A549 (cell line): Measurements from ENCODE around the gene CCDC137. TPM values are rescaled to one million over a fixed set of nuclear protein-coding genes. Genes with fewer than 3 reads are reported as not detected.

Source experiments
- ATAC-seq, 2 experiments: fragments of 200-7000 bp in 1 of 2; fragments of >200 bp in 1 of 2; cut with Nextera tagmentation in 1 of 2; cut with Tn5 transposase in 1 of 2; 3 replicates each; pipeline versions ENCODE4 v1.8.0 to v1.9.1; 2018 to 2020; ENCODE audit warnings: mild to moderate bottlenecking in 1 of 2, moderate library complexity in 1 of 2
- CTCF ChIA-PET: fragments of 300-600 bp; sonication (Branson Sonifier 250); formaldehyde crosslinking; extraction: SDS; loops from one replicate; lab custom pipeline; 2021; ENCODE audit warnings: antibody characterized with exemption, inconsistent platforms; lab: Yijun Ruan, JAX
- POLR2A ChIA-PET: fragments of 350-600 bp; formaldehyde crosslinking; extraction: SDS; loops from one replicate; lab custom pipeline; 2021; ENCODE audit warnings: antibody characterized with exemption, inconsistent platforms; lab: Yijun Ruan, JAX
- DNase-seq, 2 experiments: peaks; one replicate each; pipeline versions ENCODE4 v3.0.0 to v3.0.0-alpha.2; 2011 to 2016; ENCODE audit warnings: low read depth in 1 of 2, low spot score in 1 of 2
- FAIRE-seq: peaks from 2 replicates; lab custom pipeline; 2011; peaks lifted over from hg19 to GRCh38; lab: Jason Lieb, UNC
- H3K27ac ChIP-seq, 2 experiments: fragments of >200 bp; sonication (Bioruptor Twin); formaldehyde crosslinking; 3 replicates each; pipeline ENCODE4 v1.5.1; 2016 to 2017
- H3K4me1 ChIP-seq: fragments of >200 bp; sonication (Bioruptor Twin); formaldehyde crosslinking; 3 replicates; pipeline ENCODE4 v1.6.1; 2016
- H3K4me2 ChIP-seq: fragments of >200 bp; sonication (Bioruptor Twin); formaldehyde crosslinking; 3 replicates; pipeline ENCODE4 v1.6.1; 2016
- H3K4me3 ChIP-seq: fragments of >200 bp; sonication (Bioruptor Twin); formaldehyde crosslinking; 3 replicates; pipeline ENCODE4 v1.5.1; 2016
- H3K9me3 ChIP-seq: fragments of >200 bp; sonication (Bioruptor Twin); formaldehyde crosslinking; 3 replicates; pipeline ENCODE4 v1.6.1; 2016
- ATOH8 ChIP-seq: fragments of 250-450 bp; sonication (Bioruptor Pico); IDR thresholded peaks from 2 replicates; pipeline ENCODE4 v1.5.0; 2020; ENCODE audit warnings: low read depth, mild to moderate bottlenecking, moderate library complexity
- BCL3 ChIP-seq: fragments of >200 bp; sonication (Bioruptor Twin); formaldehyde crosslinking; IDR thresholded peaks from 3 replicates; pipeline ENCODE4 v1.6.1; 2016
- CHD2 ChIP-seq: fragments of 150-350 bp; IDR thresholded peaks from 2 replicates; pipeline ENCODE4 v1.6.1; 2014; ENCODE audit warnings: low read length; ENCODE audit not compliant: partially characterized antibody
- EHF ChIP-seq: fragments of 250-450 bp; sonication (Bioruptor Pico); IDR thresholded peaks from 2 replicates; pipeline ENCODE4 v1.5.0; 2020; ENCODE audit warnings: mild to moderate bottlenecking
- EHMT2 ChIP-seq: fragments of 200-600 bp; sonication (generic); IDR thresholded peaks from 2 replicates; pipeline ENCODE4 v1.6.1; 2016; ENCODE audit warnings: antibody characterized with exemption, low read depth, mild to moderate bottlenecking, moderate library complexity
- ESRRA ChIP-seq: fragments of 150-350 bp; IDR thresholded peaks from 2 replicates; pipeline ENCODE4 v1.6.1; 2014; ENCODE audit warnings: mild to moderate bottlenecking, low read length, borderline replicate concordance
- FOSB ChIP-seq: fragments of 250-450 bp; sonication (Bioruptor Pico); IDR thresholded peaks from 2 replicates; pipeline ENCODE4 v1.5.0; 2020; ENCODE audit warnings: mild to moderate bottlenecking, moderate library complexity
- FOSL2 ChIP-seq, 2 experiments: fragments of 450-650 bp in 1 of 2; fragments of >200 bp in 1 of 2; sonication (Bioruptor Twin) in 1 of 2; formaldehyde crosslinking; IDR thresholded peaks; 2 replicates each; pipeline versions ENCODE4 v1.5.0 to v1.6.1; 2016 to 2020; ENCODE audit warnings: mild to moderate bottlenecking in 1 of 2, moderate library complexity in 1 of 2
- GATA3 ChIP-seq: IDR thresholded peaks from 2 replicates; pipeline ENCODE4 v1.6.1; 2012; ENCODE audit warnings: borderline replicate concordance
- HDAC2 ChIP-seq: fragments of 200-600 bp; sonication (generic); IDR thresholded peaks from 2 replicates; pipeline ENCODE4 v1.6.1; 2016
- HOXB5 ChIP-seq: fragments of 250-450 bp; sonication (Bioruptor Pico); IDR thresholded peaks from 2 replicates; pipeline ENCODE4 v1.5.0; 2020; ENCODE audit warnings: mild to moderate bottlenecking, moderate library complexity
- JUNB ChIP-seq: fragments of >200 bp; sonication (Bioruptor Twin); formaldehyde crosslinking; IDR thresholded peaks from 2 replicates; pipeline ENCODE4 v1.6.1; 2016
- MAFK ChIP-seq: fragments of 450-650 bp; IDR thresholded peaks from 2 replicates; pipeline ENCODE4 v1.6.1; 2014; ENCODE audit not compliant: partially characterized antibody
- MYC ChIP-seq: IDR thresholded peaks from 2 replicates; pipeline ENCODE4 v1.6.1; 2012; ENCODE audit warnings: mild to moderate bottlenecking, inconsistent platforms, low read length, improper control_type of control experiment, borderline replicate concordance
- POLR2A ChIP-seq: IDR thresholded peaks from 2 replicates; pipeline ENCODE4 v1.6.1; 2012; ENCODE audit warnings: mild to moderate bottlenecking, low read length
- POLR2AphosphoS2 ChIP-seq: conservative IDR thresholded peaks from 2 replicates; pipeline ENCODE4 v1.6.1; 2012; ENCODE audit warnings: low read length, improper control_type of control experiment, inconsistent platforms
- RFX5 ChIP-seq: fragments of 450-650 bp; IDR thresholded peaks from 2 replicates; pipeline ENCODE4 v1.7.1; 2014; ENCODE audit warnings: antibody characterized with exemption, mild to moderate bottlenecking, moderate library complexity
- RNF2 ChIP-seq: fragments of 200-600 bp; sonication (generic); IDR thresholded peaks from 2 replicates; pipeline ENCODE4 v1.6.1; 2016; ENCODE audit warnings: low read depth, mild to moderate bottlenecking, antibody characterized with exemption, moderate library complexity, borderline replicate concordance
- TFCP2L1 ChIP-seq: fragments of 250-450 bp; sonication (Bioruptor Pico); IDR thresholded peaks from 2 replicates; pipeline ENCODE4 v1.5.0; 2021; ENCODE audit warnings: mild to moderate bottlenecking
- ZNF302 ChIP-seq: fragments of 250-450 bp; sonication (Bioruptor Pico); IDR thresholded peaks from 2 replicates; pipeline ENCODE4 v1.9.0; 2021; ENCODE audit warnings: inconsistent platforms, mild to moderate bottlenecking, moderate library complexity
- WGBS: methylation state at CpG from one replicate; pipeline ENCODE4 v1.1.6; 2017; ENCODE audit errors: missing lambda C conversion rate; 5-methylcytosine and 5-hydroxymethylcytosine counted together
- polyA plus RNA-seq, 4 experiments: library from polyadenylated mRNA; depleted of rRNA in 3 of 4; stranded (reverse); fragments of >200 nt; fragmentation: RNase III in 1 of 4; extraction: RNeasy Plus Mini Kit Qiagen cat#74134 plus additional on column Dnase treatment in 1 of 4; gene quantifications; 2 replicates in 3 of 4; 3 replicates in 1 of 4; pipeline ENCODE4 v1.2.3, GENCODE V29; 2011 to 2017
- TF ChIP-seq, protein P1 (sequence below): fragments of 450-650 bp; IDR thresholded peaks from 2 replicates; pipeline ENCODE4 v1.6.1; 2014; ENCODE audit warnings: antibody characterized with exemption
- TF ChIP-seq, protein P2 (sequence below): fragments of >200 bp; sonication (Bioruptor Twin); formaldehyde crosslinking; IDR thresholded peaks from 3 replicates; pipeline ENCODE4 v1.5.1; 2016

CCDC137 gene
- polyA plus RNA-seq, 2 of the 4 experiments (the other 2 are of a cell fraction), result 22.6 to 55.0 TPM

DNA sequence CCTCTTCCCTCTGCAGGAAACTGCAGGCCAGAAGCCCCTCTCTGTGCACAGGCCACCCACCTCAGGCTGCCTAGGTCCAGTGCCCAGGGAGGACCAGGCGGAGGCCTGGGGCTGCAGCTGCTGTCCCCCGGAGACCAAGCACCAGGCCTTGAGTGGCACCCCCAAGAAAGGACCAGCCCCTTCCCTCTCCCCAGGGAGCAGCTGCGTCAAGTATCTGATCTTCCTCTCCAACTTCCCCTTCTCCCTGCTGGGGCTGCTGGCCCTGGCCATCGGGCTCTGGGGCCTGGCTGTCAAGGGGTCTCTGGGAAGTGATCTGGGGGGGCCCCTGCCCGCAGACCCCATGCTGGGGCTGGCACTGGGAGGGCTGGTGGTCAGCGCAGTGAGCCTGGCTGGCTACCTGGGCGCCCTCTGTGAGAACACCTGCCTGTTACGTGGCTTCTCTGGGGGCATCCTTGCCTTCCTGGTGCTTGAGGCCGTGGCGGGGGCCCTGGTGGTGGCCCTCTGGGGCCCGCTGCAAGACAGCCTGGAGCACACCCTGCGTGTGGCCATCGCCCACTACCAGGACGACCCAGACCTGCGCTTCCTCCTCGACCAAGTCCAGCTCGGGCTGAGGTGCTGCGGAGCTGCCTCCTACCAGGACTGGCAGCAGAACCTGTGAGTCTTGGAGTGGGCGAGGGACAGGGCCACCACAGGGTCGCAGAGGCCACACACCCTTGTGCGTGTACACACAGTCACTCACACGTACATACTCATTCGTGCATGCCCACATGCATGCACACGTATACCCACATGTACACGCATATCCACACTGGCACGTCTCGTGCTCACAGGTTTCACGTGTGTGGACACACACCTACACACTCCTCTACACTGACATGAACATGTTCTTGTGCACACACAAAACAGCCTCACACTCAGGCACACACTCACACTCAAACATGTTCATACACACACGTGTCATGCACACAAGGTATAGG lies 21.3 kb upstream of the CCDC137 start:
- ChIA-PET POLR2A (no interaction called here), CTCF (interaction anchor here (0.9 kb wide), 1 partner anchor 89 kb away, joined by 4 read pairs; no protein-coding TSS in a partner anchor)
- FAIRE-seq (no peak), ATAC-seq (no peak), DNase-seq (no peak)
- H3K4me1 ChIP-seq, result peaks cover 12% of the 10 kb centered on the region
- H3K9me3 ChIP-seq, result no peaks in the 10 kb centered on the region
- TF ChIP-seq ZNF302 (CRISPR knock-in tag), result no peak
- TF ChIP-seq EHF (CRISPR knock-in tag), result no peak
- no peak for TF ChIP-seq FOSL2 (IDR thresholded peaks at IDR 0.05)
- no peak for TF ChIP-seq FOSL2 (CRISPR knock-in tag; IDR thresholded peaks at IDR 0.05)
- TF ChIP-seq ESRRA, result no peak
- no peak for TF ChIP-seq HOXB5 (CRISPR knock-in tag)
- no peak for TF ChIP-seq CHD2
- TF ChIP-seq GATA3, result no peak
- no peak for TF ChIP-seq ATOH8 (CRISPR knock-in tag)
- TF ChIP-seq, protein P1, sequence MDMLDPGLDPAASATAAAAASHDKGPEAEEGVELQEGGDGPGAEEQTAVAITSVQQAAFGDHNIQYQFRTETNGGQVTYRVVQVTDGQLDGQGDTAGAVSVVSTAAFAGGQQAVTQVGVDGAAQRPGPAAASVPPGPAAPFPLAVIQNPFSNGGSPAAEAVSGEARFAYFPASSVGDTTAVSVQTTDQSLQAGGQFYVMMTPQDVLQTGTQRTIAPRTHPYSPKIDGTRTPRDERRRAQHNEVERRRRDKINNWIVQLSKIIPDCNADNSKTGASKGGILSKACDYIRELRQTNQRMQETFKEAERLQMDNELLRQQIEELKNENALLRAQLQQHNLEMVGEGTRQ, result no peak
- no peak for TF ChIP-seq TFCP2L1 (CRISPR knock-in tag)
- no peak for TF ChIP-seq POLR2AphosphoS2
- no peak overlapping the region for H3K4me3 ChIP-seq
- H3K4me2 ChIP-seq, result no peak overlapping the region
- no peak overlapping the region for H3K27ac ChIP-seq
- WGBS, result 78% methylated on average over 22 of the region's 29 CpGs

- no peak overlapping the region for H3K27ac ChIP-seq
- no peak for DNase-seq
- no peak overlapping the region for H3K4me3 ChIP-seq
- no peak for FAIRE-seq
- H3K4me1 ChIP-seq, result peaks cover 21% of the 10 kb centered on the region
- no peak for TF ChIP-seq EHF (CRISPR knock-in tag)
- TF ChIP-seq POLR2A, result no peak
- TF ChIP-seq, protein P2, sequence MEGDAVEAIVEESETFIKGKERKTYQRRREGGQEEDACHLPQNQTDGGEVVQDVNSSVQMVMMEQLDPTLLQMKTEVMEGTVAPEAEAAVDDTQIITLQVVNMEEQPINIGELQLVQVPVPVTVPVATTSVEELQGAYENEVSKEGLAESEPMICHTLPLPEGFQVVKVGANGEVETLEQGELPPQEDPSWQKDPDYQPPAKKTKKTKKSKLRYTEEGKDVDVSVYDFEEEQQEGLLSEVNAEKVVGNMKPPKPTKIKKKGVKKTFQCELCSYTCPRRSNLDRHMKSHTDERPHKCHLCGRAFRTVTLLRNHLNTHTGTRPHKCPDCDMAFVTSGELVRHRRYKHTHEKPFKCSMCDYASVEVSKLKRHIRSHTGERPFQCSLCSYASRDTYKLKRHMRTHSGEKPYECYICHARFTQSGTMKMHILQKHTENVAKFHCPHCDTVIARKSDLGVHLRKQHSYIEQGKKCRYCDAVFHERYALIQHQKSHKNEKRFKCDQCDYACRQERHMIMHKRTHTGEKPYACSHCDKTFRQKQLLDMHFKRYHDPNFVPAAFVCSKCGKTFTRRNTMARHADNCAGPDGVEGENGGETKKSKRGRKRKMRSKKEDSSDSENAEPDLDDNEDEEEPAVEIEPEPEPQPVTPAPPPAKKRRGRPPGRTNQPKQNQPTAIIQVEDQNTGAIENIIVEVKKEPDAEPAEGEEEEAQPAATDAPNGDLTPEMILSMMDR, result no peak
- H3K9me3 ChIP-seq, result no peaks in the 10 kb centered on the region
- WGBS, result 67% methylated on average over 12 of the region's 12 CpGs
- POLR2A ChIA-PET, result no interaction called here
- CTCF ChIA-PET, result interaction anchor here (0.7 to 2.7 kb wide), 2 partner anchors 10 to 46 kb away, joined by 3 to 11 read pairs; partner anchors contain the start of genes NPLOC4 and TSPAN10
- H3K4me2 ChIP-seq, result no peak overlapping the region
- ATAC-seq, result no peak; a peak in 1 of 6 replicates
Measured at GRCh38 chr17:81646869-81647600, 19.5 kb upstream of the CCDC137 start.

DNA sequence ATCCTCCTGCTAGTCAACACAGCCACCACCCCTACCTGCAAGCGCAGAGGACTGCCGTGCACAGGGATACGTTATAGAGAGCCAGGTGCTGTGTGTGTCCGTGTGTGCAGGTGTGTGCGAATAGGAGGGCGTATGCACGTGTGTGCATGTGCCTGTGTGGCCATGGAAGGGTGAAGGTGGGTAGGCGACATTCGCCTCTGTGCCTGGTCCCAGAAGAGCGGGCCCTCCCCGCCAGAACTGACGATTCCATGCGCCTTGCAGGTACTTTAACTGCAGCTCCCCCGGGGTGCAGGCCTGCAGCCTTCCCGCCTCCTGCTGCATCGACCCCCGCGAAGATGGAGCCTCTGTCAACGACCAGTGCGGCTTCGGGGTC lies 18.9 kb upstream of the CCDC137 start:
- Histone ChIP-seq H3K4me2 (no peak overlapping the region), H3K27ac (no peak overlapping the region), H3K4me3 (no peak overlapping the region), H3K9me3 (no peaks in the 10 kb centered on the region), H3K4me1 (peaks cover 16% of the 10 kb centered on the region)
- ChIA-PET POLR2A (no interaction called here), CTCF (interaction anchor here (0.7 to 2.7 kb wide), 3 partner anchors 11 to 356 kb away, joined by 3 to 11 read pairs (median 3); partner anchors contain the start of genes NPLOC4 and TSPAN10)
- TF ChIP-seq MAFK (no peak), BCL3 (no peak), HOXB5 (CRISPR knock-in tag) (no peak), ESRRA (no peak), EHMT2 (no peak), HDAC2 (no peak), JUNB (no peak), RFX5 (no peak), MYC (no peak), RNF2 (no peak), FOSB (CRISPR knock-in tag) (no peak)
- no peak for ATAC-seq
- no peak for DNase-seq
- 80% methylated on average over 21 of the region's 21 CpGs for WGBS
- no peak for FAIRE-seq
